HepG2 (cell line): ENCODE data around the gene MARF1. TPM values are rescaled to one million over a fixed set of nuclear protein-coding genes. Genes with fewer than 3 reads are reported as not detected.

Source experiments
- GZF1 ChIP-seq: sonication (generic); formaldehyde crosslinking; IDR thresholded peaks from 2 replicates; pipeline ENCODE4 v1.5.1; 2020; ENCODE audit warnings: mild to moderate bottlenecking, missing genetic modification reagents
- IKZF4 ChIP-seq: sonication (generic); formaldehyde crosslinking; IDR thresholded peaks from 2 replicates; pipeline ENCODE4 v1.5.1; 2020; ENCODE audit warnings: borderline replicate concordance, mild to moderate bottlenecking, low read depth, missing genetic modification reagents; ENCODE audit errors: not compliant biosample characterization
- KIAA2018 ChIP-seq: sonication (generic); formaldehyde crosslinking; IDR thresholded peaks from 2 replicates; pipeline ENCODE4 v1.5.0; 2020; ENCODE audit warnings: mild to moderate bottlenecking, missing genetic modification reagents, borderline replicate concordance
- KLF16 ChIP-seq, 2 experiments: sonication (generic) in 1 of 2; formaldehyde crosslinking in 1 of 2; IDR thresholded peaks; 2 replicates each; pipeline versions ENCODE4 v1.6.1 to v1.8.0; 2016 to 2023; ENCODE audit warnings: missing genetic modification reagents in 2 of 2, missing compliant biosample characterization in 1 of 2
- SSRP1 ChIP-seq: IDR thresholded peaks from 2 replicates; pipeline ENCODE4 v1.6.1; 2016; ENCODE audit warnings: control low read depth
- TCF12 ChIP-seq, 2 experiments: fragments of 450-650 bp in 1 of 2; sonication (generic) in 1 of 2; formaldehyde crosslinking in 1 of 2; IDR thresholded peaks; 2 replicates each; pipeline versions ENCODE4 v1.6.1 to v1.8.0; 2017 to 2022; ENCODE audit warnings: antibody characterized with exemption in 1 of 2, mild to moderate bottlenecking in 1 of 2, missing genetic modification reagents in 1 of 2, moderate library complexity in 1 of 2
- TRIM24 ChIP-seq: sonication (generic); formaldehyde crosslinking; IDR thresholded peaks from 2 replicates; pipeline ENCODE4 v1.8.0; 2022; ENCODE audit warnings: mild to moderate bottlenecking, missing genetic modification reagents
- U2AF2 ChIP-seq: fragments of 200-400 bp; formaldehyde crosslinking; IDR thresholded peaks from 2 replicates; pipeline ENCODE4 v1.6.1; 2017; ENCODE audit warnings: low read depth, mild to moderate bottlenecking, low read length
- ZBTB1 ChIP-seq: sonication (generic); formaldehyde crosslinking; IDR thresholded peaks from 2 replicates; pipeline ENCODE4 v1.4.0; 2020; ENCODE audit warnings: missing genetic modification reagents, borderline replicate concordance
- ZBTB4 ChIP-seq: sonication (generic); formaldehyde crosslinking; IDR thresholded peaks from 2 replicates; pipeline ENCODE4 v1.4.0; 2020; ENCODE audit warnings: missing genetic modification reagents, mild to moderate bottlenecking, borderline replicate concordance
- ZNF44 ChIP-seq: sonication (generic); formaldehyde crosslinking; IDR thresholded peaks from 2 replicates; pipeline ENCODE4 v1.5.1; 2020; ENCODE audit warnings: mild to moderate bottlenecking, missing genetic modification reagents
- ZNF576 ChIP-seq: sonication (generic); formaldehyde crosslinking; IDR thresholded peaks from 2 replicates; pipeline ENCODE4 v1.4.0; 2020; ENCODE audit warnings: mild to moderate bottlenecking, missing genetic modification reagents
- ZNF772 ChIP-seq: sonication (generic); formaldehyde crosslinking; IDR thresholded peaks from 2 replicates; pipeline ENCODE4 v1.5.0; 2020; ENCODE audit warnings: mild to moderate bottlenecking, missing genetic modification reagents
- ZNF790 ChIP-seq: sonication (generic); formaldehyde crosslinking; IDR thresholded peaks from 2 replicates; pipeline ENCODE4 v1.8.0; 2022; ENCODE audit warnings: missing genetic modification reagents, mild to moderate bottlenecking, borderline replicate concordance
- polyA plus RNA-seq, 8 experiments: library from polyadenylated mRNA; depleted of rRNA in 3 of 8; stranded (reverse) in 7 of 8; unstranded in 1 of 8; fragments of >200 nt; fragmentation: Illumina TruSeq in 4 of 8; extraction: Trizol in 4 of 8; gene quantifications; 2 replicates each; pipeline versions ENCODE4 v1.2.1 to v1.2.3, GENCODE V29; 2011 to 2016; ENCODE audit warnings: low read depth in 4 of 8, missing spikeins in 1 of 8, mixed read lengths in 1 of 8; ENCODE audit not compliant: insufficient read depth in 1 of 8
- total RNA-seq, 5 experiments: library from RNA; depleted of rRNA; stranded (reverse); fragments of >200 nt; fragmentation: Illumina TruSeq; extraction: Trizol; gene quantifications; 2 replicates each; pipeline ENCODE4 v1.2.3, GENCODE V29; 2016; ENCODE audit warnings: low read depth in 1 of 5

The MARF1 gene
- total and polyA plus RNA-seq, 2 of the 13 experiments (the other 11 are each of a cell fraction or from before 2014, with no cell fraction given): 8.7 to 20.7 TPM

- TF ChIP-seq ZBTB4: no peak
- TF ChIP-seq ZNF772 (CRISPR knock-in tag): no peak
- peak in 1 of 2 experiments; percentile 87; a peak in 1 of 4 replicates for TF ChIP-seq KLF16 (CRISPR knock-in tag; IDR thresholded peaks at IDR 0.05)
- TF ChIP-seq ZNF790: no peak
- TF ChIP-seq IKZF4: no peak
- 0 out of 2 replicates have a peak, but pooled peaks have one; percentile 33 for TF ChIP-seq ZNF44
- no peak for TF ChIP-seq SSRP1 (CRISPR knock-in tag)
- no peak for TF ChIP-seq ZBTB1 (CRISPR knock-in tag)
- TF ChIP-seq TRIM24 (CRISPR knock-in tag): 0 out of 2 replicates have a peak, but pooled peaks have one; percentile 72
- no peak for TF ChIP-seq KIAA2018 (CRISPR knock-in tag)
- TF ChIP-seq ZNF576 (CRISPR knock-in tag): no peak
- no peak for TF ChIP-seq TCF12 (IDR thresholded peaks at IDR 0.05)
- peak; percentile 92 for TF ChIP-seq TCF12 (CRISPR knock-in tag; IDR thresholded peaks at IDR 0.05)
- no peak for TF ChIP-seq GZF1
- no peak for TF ChIP-seq U2AF2
Measured at GRCh38 chr16:15608398-15609285, 34.3 kb downstream of the MARF1 start (continued).
